Activated naive CD8-positive, alpha-beta T cell treated with anti-CD3 and anti-CD28 coated beads, Interleukin-2, amount 10 ng/mL, durations not matched to agents 7 days and 5 days (primary cell): Measurements from ENCODE around the gene TOX2. TPM values are rescaled to one million over a fixed set of nuclear protein-coding genes. Genes with fewer than 3 reads are reported as not detected.

Source experiments
- ATAC-seq: fragments of 150-1000 bp; cut with Tn5 transposase; one replicate; pipeline ENCODE4 v1.10.0; 2021; ENCODE audit warnings: low read depth, moderate library complexity
- POLR2A ChIA-PET: fragments of 350-600 bp; sonication (Branson Sonifier 250); formaldehyde crosslinking; loops from one replicate; lab custom pipeline; 2021; ENCODE audit warnings: antibody characterized with exemption; lab: Charles Lee
- DNase-seq: peaks from one replicate; pipeline ENCODE4 v3.0.0; 2021
- H3K27ac Mint-ChIP-seq: one replicate; pipeline ENCODE4 v1.8.0; 2022; ENCODE audit warnings: mild to moderate bottlenecking, mixed read lengths
- H3K27me3 Mint-ChIP-seq: one replicate; pipeline ENCODE4 v1.8.0; 2022; ENCODE audit warnings: mild to moderate bottlenecking, moderate library complexity, mixed read lengths
- H3K36me3 Mint-ChIP-seq: one replicate; pipeline ENCODE4 v1.8.0; 2021; ENCODE audit warnings: mild to moderate bottlenecking, mixed read lengths
- H3K4me1 Mint-ChIP-seq: one replicate; pipeline ENCODE4 v1.8.0; 2021; ENCODE audit warnings: mixed read lengths
- H3K4me3 Mint-ChIP-seq: one replicate; pipeline ENCODE4 v1.8.0; 2022; ENCODE audit warnings: mild to moderate bottlenecking, moderate library complexity, mixed read lengths
- H3K9me3 Mint-ChIP-seq: one replicate; pipeline ENCODE4 v1.8.0; 2021; ENCODE audit warnings: mixed read lengths
- total RNA-seq, 2 experiments: library from RNA; stranded (reverse); gene quantifications; one replicate each; pipeline ENCODE4 v1.2.3, GENCODE V29; 2021

The TOX2 gene
- total RNA-seq, 2 experiments from 2014 or later: 0.26 to 0.44 TPM

- Mint-ChIP-seq H3K9me3 (peaks cover 16% of the 10 kb centered on the region), H3K27ac (no peak overlapping the region), H3K27me3 (peaks cover 44% of the 10 kb centered on the region), H3K36me3 (no peaks in the 10 kb centered on the region), H3K4me3 (no peak overlapping the region), H3K4me1 (no peaks in the 10 kb centered on the region)
- POLR2A ChIA-PET: no interaction called here
- ATAC-seq: no peak
- DNase-seq: no peak
Measured at GRCh38 chr20:44104798-44105517, 190.3 kb downstream of the TOX2 start.

GRCh38 chr20:44106615-44107014, 192.0 kb downstream of the TOX2 start:
- H3K9me3 Mint-ChIP-seq: peaks cover 16% of the 10 kb centered on the region

GRCh38 chr20:44109951-44110361, 195.3 kb downstream of the TOX2 start:
- ATAC-seq (no peak), DNase-seq (no peak)
- peaks cover 16% of the 10 kb centered on the region for H3K9me3 Mint-ChIP-seq
- H3K27ac Mint-ChIP-seq: no peak overlapping the region
- peaks cover 17% of the 10 kb centered on the region for H3K27me3 Mint-ChIP-seq
- no peak overlapping the region for H3K4me3 Mint-ChIP-seq
- H3K4me1 Mint-ChIP-seq: peaks cover 4% of the 10 kb centered on the region
- POLR2A ChIA-PET: no interaction called here
- H3K36me3 Mint-ChIP-seq: no peaks in the 10 kb centered on the region

More at GRCh38 chr20:44106615-44107014, 192.0 kb downstream of the TOX2 start:
- POLR2A ChIA-PET: no interaction called here
- H3K36me3 Mint-ChIP-seq: no peaks in the 10 kb centered on the region
- H3K4me3 Mint-ChIP-seq: no peak overlapping the region
- no peak for DNase-seq
- no peak overlapping the region for H3K27ac Mint-ChIP-seq
- no peak for ATAC-seq
- H3K4me1 Mint-ChIP-seq: no peaks in the 10 kb centered on the region
- peaks cover 33% of the 10 kb centered on the region for H3K27me3 Mint-ChIP-seq

GRCh38 chr20:44110816-44111568, 196.3 kb downstream of the TOX2 start:
- Mint-ChIP-seq H3K27ac (no peak overlapping the region), H3K4me1 (peaks cover 4% of the 10 kb centered on the region), H3K4me3 (no peak overlapping the region), H3K9me3 (peaks cover 16% of the 10 kb centered on the region), H3K36me3 (no peaks in the 10 kb centered on the region), H3K27me3 (peaks cover 19% of the 10 kb centered on the region)
- DNase-seq: no peak
- POLR2A ChIA-PET: no interaction called here
- ATAC-seq: no peak

- POLR2A ChIA-PET: no interaction called here
- H3K9me3 Mint-ChIP-seq: peaks cover 14% of the 10 kb centered on the region
Measured at GRCh38 chr20:44111712-44112335, 197.2 kb downstream of the TOX2 start.

GRCh38 chr20:44112456-44112855, 197.8 kb downstream of the TOX2 start:
- Mint-ChIP-seq H3K4me3 (no peak overlapping the region), H3K9me3 (peaks cover 11% of the 10 kb centered on the region), H3K4me1 (peaks cover 11% of the 10 kb centered on the region), H3K36me3 (no peaks in the 10 kb centered on the region), H3K27me3 (peaks cover 17% of the 10 kb centered on the region), H3K27ac (no peak overlapping the region)
- POLR2A ChIA-PET: no interaction called here
- no peak for ATAC-seq
- no peak for DNase-seq

More at GRCh38 chr20:44111712-44112335, 197.2 kb downstream of the TOX2 start:
- peaks cover 17% of the 10 kb centered on the region for H3K27me3 Mint-ChIP-seq
- no peak overlapping the region for H3K4me3 Mint-ChIP-seq
- H3K36me3 Mint-ChIP-seq: no peaks in the 10 kb centered on the region
- ATAC-seq: no peak
- peaks cover 8% of the 10 kb centered on the region for H3K4me1 Mint-ChIP-seq
- no peak for DNase-seq
- no peak overlapping the region for H3K27ac Mint-ChIP-seq

GRCh38 chr20:44112889-44113617, 198.4 kb downstream of the TOX2 start:
- no peaks in the 10 kb centered on the region for H3K36me3 Mint-ChIP-seq
- H3K27ac Mint-ChIP-seq: no peak overlapping the region
- POLR2A ChIA-PET: no interaction called here
- peaks cover 14% of the 10 kb centered on the region for H3K4me1 Mint-ChIP-seq
- ATAC-seq (no peak), DNase-seq (no peak)
- peaks cover 17% of the 10 kb centered on the region for H3K27me3 Mint-ChIP-seq
- peaks cover 5% of the 10 kb centered on the region for H3K9me3 Mint-ChIP-seq
- no peak overlapping the region for H3K4me3 Mint-ChIP-seq

- Mint-ChIP-seq H3K36me3 (no peaks in the 10 kb centered on the region), H3K4me1 (peaks cover 14% of the 10 kb centered on the region), H3K9me3 (peaks cover 3% of the 10 kb centered on the region), H3K4me3 (no peak overlapping the region), H3K27ac (no peak overlapping the region), H3K27me3 (peaks cover 17% of the 10 kb centered on the region)
- ATAC-seq: no peak
- POLR2A ChIA-PET: no interaction called here
- no peak for DNase-seq
Measured at GRCh38 chr20:44113618-44114376, 199.1 kb downstream of the TOX2 start.

- Mint-ChIP-seq H3K36me3 (no peaks in the 10 kb centered on the region), H3K9me3 (no peaks in the 10 kb centered on the region), H3K27ac (no peak overlapping the region), H3K4me1 (peaks cover 14% of the 10 kb centered on the region), H3K27me3 (peaks cover 17% of the 10 kb centered on the region), H3K4me3 (no peak overlapping the region)
- POLR2A ChIA-PET: no interaction called here
- DNase-seq (no peak), ATAC-seq (no peak)
Measured at GRCh38 chr20:44115181-44115580, 200.5 kb downstream of the TOX2 start.

GRCh38 chr20:44115762-44116644, 201.4 kb downstream of the TOX2 start:
- Mint-ChIP-seq H3K4me1 (peaks cover 14% of the 10 kb centered on the region), H3K9me3 (no peaks in the 10 kb centered on the region), H3K36me3 (no peaks in the 10 kb centered on the region), H3K27me3 (peaks cover 20% of the 10 kb centered on the region), H3K4me3 (no peak overlapping the region), H3K27ac (no peak overlapping the region)
- DNase-seq (no peak), ATAC-seq (peak; percentile 20)
- POLR2A ChIA-PET: interaction anchor here (0.7 to 1.6 kb wide), 4 partner anchors 68 to 194 kb away, joined by 3 to 9 read pairs (median 3); no protein-coding TSS in a partner anchor

- no peak for ATAC-seq
Measured at GRCh38 chr20:44117296-44118184, 202.9 kb downstream of the TOX2 start.

More at GRCh38 chr20:44117296-44118184, 202.9 kb downstream of the TOX2 start:
- H3K27ac Mint-ChIP-seq: no peak overlapping the region
- peaks cover 21% of the 10 kb centered on the region for H3K27me3 Mint-ChIP-seq
- DNase-seq: no peak
- no peaks in the 10 kb centered on the region for H3K36me3 Mint-ChIP-seq
- peaks cover 10% of the 10 kb centered on the region for H3K4me1 Mint-ChIP-seq
- no peaks in the 10 kb centered on the region for H3K9me3 Mint-ChIP-seq
- POLR2A ChIA-PET: interaction anchor here (1.0 to 1.6 kb wide), 3 partner anchors 67 to 74 kb away, joined by 3 to 9 read pairs (median 3); no protein-coding TSS in a partner anchor
- no peak overlapping the region for H3K4me3 Mint-ChIP-seq
